NCI-H2196 (cell line): Measurements from ENCODE around the gene ZNF497.
"Not testable (repeated sequence)": the region's sequence is repeated elsewhere in the genome, so short reads cannot be mapped to it uniquely, and the experiment has no call there.

Experiments
- DNase-seq: peaks from one replicate; lab custom pipeline; 2025; ENCODE audit not compliant: unreplicated experiment; lab: John Stamatoyannopoulos, UW

Gene ZNF497

GRCh38 chr19:58350001-58350861 is 12.3 kb downstream of the ZNF497 start:
- DNase-seq = no peak

GRCh38 chr19:58349590-58349989 is 13.0 kb downstream of the ZNF497 start:
- no peak for DNase-seq

- not testable (repeated sequence) for DNase-seq
Measured at GRCh38 chr19:58348080-58348479, 14.5 kb downstream of the ZNF497 start.

- peak; percentile 28 for DNase-seq
Measured at GRCh38 chr19:58346961-58347929, 15.3 kb downstream of the ZNF497 start.

- no peak for DNase-seq
Measured at GRCh38 chr19:58345558-58345957, 17.0 kb downstream of the ZNF497 start.

GRCh38 chr19:58338825-58339558 is 23.6 kb downstream of the ZNF497 start:
- no peak for DNase-seq

GRCh38 chr19:58338336-58338735 is 24.2 kb downstream of the ZNF497 start:
- DNase-seq = no peak

- DNase-seq = no peak
Measured at GRCh38 chr19:58336820-58337219, 25.7 kb downstream of the ZNF497 start.

- no peak for DNase-seq
Measured at GRCh38 chr19:58336216-58336615, 26.3 kb downstream of the ZNF497 start.

GRCh38 chr19:58335630-58336029 is 26.9 kb downstream of the ZNF497 start:
- DNase-seq = no peak

GRCh38 chr19:58334691-58335249 is 27.8 kb downstream of the ZNF497 start:
- DNase-seq = no peak

GRCh38 chr19:58332697-58333096 is 29.9 kb downstream of the ZNF497 start:
- no peak for DNase-seq

- no peak for DNase-seq
Measured at GRCh38 chr19:58330458-58330857, 32.1 kb downstream of the ZNF497 start.

GRCh38 chr19:58328999-58329398 is 33.6 kb downstream of the ZNF497 start:
- DNase-seq = no peak

- peak; percentile 93 for DNase-seq
Measured at GRCh38 chr19:58326914-58327726, 35.4 kb downstream of the ZNF497 start, which contains the start of gene ZSCAN22. ZSCAN22 (plus strand) TSS chr19:58326994; CDS start chr19:58334803, 7,809 bp downstream.

GRCh38 chr19:58326501-58326913 is 36.0 kb downstream of the ZNF497 start:
- no peak for DNase-seq

- no peak for DNase-seq
Measured at GRCh38 chr19:58325311-58326022, 37.1 kb downstream of the ZNF497 start.

- DNase-seq = no peak
Measured at GRCh38 chr19:58319241-58319640, 43.3 kb downstream of the ZNF497 start.

- DNase-seq = no peak
Measured at GRCh38 chr19:58318297-58318696, 44.3 kb downstream of the ZNF497 start.
